Left ventricle myocardium superior (tissue), 1 donor: ENCODE measurements around the gene THOP1. TPM values are rescaled to one million over a fixed set of nuclear protein-coding genes. Genes with fewer than 3 reads are reported as not detected.
A peak's percentile ranks its signal among the peaks of the same experiment; 100 is the strongest.

Experiments
- ATAC-seq: fragments of 200-7000 bp; cut with Tn5 transposase; one replicate; pipeline ENCODE4 v1.9.1; 2020; ENCODE audit warnings: mild to moderate bottlenecking, moderate library complexity
- DNase-seq: peaks from one replicate; pipeline ENCODE4 v3.0.0-alpha.2; 2020
- intact Hi-C: fragments of 100-400 bp; cut with micrococcal nuclease; formaldehyde crosslinking; loops from one replicate; pipeline ENCODE4 v1.11.0; 2022
- long read RNA-seq: library from polyadenylated mRNA; unstranded; transcript quantifications from one replicate; pipeline ENCODE4 v2.0.0, GENCODE V29; 2021
- total RNA-seq: library from RNA; stranded (reverse); fragmentation: NEBNext Ultra II Directional; extraction: Animal tissue kit (Norgen Biotek cat#: 25700); gene quantifications from one replicate; pipeline ENCODE4 v1.2.1, GENCODE V29; 2021
- donor health status: DM: no; HTN: yes; CAD: no; lungs with severe emphysema.

The THOP1 gene
- 59.2 TPM for total RNA-seq
- long read RNA-seq, full-length matches to known transcripts, result 105 of 148 reads
- long read RNA-seq, partial matches to known transcripts, result 14 of 148 reads
- long read RNA-seq, other reads (novel, unspliced or antisense), result 29 of 148 reads

DNA sequence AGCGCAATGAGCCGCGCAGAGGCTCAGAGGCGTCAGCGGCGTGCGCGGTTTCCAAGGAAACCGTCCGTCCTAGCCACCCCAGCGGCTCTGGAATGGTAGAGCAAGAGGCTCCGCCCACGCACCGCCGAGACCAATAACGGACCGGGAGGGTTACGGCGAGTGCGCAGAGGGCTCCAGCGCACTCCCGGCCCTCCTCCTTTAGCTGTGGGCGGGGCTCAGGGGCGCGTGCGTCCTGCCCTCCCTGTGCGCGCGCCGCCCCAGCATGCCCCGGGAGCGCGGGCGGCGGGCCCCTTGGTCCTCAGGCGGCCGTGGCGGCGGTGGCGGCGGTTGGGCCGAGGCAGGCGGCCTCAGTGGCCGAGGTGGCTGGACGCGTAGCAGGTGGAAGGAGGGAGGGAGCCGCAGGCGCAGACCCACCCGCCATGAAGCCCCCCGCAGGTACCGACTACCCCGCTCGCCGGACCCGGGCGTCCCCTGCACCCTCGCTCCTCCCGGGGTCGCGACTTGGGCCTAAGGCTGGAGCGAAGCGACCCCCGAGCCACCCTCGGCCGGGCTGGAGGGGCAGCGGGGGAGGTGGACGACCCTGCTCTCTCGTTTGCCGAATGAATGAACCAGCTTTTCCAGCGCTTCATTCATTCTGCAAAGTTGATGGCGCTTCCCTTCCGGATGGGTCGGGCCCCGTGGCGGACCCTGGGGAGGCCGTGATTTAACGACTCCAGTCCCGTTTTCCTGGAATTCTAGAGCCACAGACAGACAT is at the start of gene THOP1:
Gene THOP1, plus strand, starts transcription at position 260 of the 754 bp plus-strand sequence. Its CDS starts 160 bp downstream, at position 420.
- DNase-seq (peak; percentile 99), ATAC-seq (peak; percentile 89)
- intact Hi-C loops, result no loop called here

DNA sequence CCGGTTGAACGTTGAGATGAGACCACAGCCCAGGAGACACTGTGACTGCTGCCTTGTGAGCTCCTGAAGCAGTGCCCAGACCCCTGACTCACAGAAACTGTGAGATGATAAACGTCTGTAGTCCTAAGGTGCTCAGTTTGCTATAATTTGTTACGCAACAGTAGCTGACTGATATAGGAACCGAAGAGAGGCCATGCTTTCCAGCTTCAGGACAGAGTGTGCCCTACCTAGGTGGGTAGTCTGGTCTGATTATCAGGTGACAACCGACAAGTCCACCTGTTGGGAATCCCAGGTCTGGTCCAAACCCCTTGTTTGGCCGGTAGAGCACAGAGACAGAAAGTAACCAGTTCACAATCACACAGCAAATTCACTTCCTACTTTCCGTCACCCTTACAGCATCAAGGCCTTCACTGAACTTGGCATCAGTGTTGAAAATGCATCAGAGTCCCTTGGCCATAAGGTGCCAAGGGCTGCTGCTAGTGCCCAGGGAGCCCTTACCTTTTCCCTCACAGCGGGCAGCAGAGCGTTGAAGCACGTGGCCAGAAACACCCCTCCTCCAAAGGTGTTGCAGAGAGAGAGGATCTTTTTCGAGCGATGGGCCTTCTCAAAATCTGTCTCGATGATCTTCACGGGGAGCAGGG is 48.6 kb upstream of the THOP1 start:
- intact Hi-C loops, result no loop called here
- ATAC-seq (no peak), DNase-seq (no peak)

DNA sequence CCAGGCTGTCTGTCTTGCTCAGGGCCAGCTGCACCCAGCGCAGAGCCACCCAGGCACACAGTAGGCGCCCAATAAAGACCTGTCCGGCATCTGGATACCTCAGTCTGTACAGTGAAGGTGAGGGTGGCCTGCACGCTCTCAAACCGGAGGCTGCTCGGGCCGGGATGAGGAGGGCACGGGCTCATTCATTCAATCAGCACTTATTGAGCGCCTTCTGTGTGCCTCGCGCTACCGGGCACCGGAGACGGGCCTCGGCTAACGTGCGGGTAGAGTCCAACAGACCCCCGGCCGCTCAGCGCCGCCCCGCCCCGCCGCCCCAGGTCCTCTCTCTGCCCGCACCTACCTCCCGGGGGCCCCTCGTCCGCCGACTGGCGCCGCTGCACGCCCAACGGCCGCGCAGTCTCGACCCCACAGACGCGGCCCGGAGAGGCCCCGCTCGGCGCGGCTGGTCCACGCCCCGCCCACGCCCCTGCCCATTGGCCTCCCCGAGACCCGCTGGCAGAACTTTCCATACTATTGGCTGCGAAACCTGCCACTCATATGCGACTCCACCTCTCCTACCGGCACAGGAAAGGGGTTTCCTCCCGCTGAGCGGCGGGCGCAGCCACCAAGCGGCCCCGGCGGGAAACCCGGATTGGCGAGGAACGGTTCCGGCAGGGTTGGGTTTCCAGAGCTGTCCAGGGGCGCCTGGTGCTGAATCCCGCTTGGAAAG is 45.5 kb upstream of the THOP1 start, which contains the start of gene SLC39A3:
Gene SLC39A3, minus strand, starts transcription at position 416 of the 712 bp plus-strand sequence. CDS start 2,760 bp downstream, outside the sequence.
- intact Hi-C loops, result no loop called here
- ATAC-seq (peak; percentile 100), DNase-seq (peak; percentile 97)

- ATAC-seq (no peak), DNase-seq (no peak)
- intact Hi-C loops, result no loop called here
Observed at GRCh38 chr19:2740314-2740656, 45.0 kb upstream of the THOP1 start.

- intact Hi-C loops, result no loop called here
- ATAC-seq (no peak), DNase-seq (no peak)
Observed at GRCh38 chr19:2743099-2743498, 42.2 kb upstream of the THOP1 start.

- DNase-seq (no peak), ATAC-seq (no peak)
- intact Hi-C loops, result no loop called here
Observed at GRCh38 chr19:2744113-2744512, 41.2 kb upstream of the THOP1 start.

- intact Hi-C loops, result no loop called here
- no peak for ATAC-seq
Observed at GRCh38 chr19:2747349-2747748, 38.0 kb upstream of the THOP1 start.

DNA sequence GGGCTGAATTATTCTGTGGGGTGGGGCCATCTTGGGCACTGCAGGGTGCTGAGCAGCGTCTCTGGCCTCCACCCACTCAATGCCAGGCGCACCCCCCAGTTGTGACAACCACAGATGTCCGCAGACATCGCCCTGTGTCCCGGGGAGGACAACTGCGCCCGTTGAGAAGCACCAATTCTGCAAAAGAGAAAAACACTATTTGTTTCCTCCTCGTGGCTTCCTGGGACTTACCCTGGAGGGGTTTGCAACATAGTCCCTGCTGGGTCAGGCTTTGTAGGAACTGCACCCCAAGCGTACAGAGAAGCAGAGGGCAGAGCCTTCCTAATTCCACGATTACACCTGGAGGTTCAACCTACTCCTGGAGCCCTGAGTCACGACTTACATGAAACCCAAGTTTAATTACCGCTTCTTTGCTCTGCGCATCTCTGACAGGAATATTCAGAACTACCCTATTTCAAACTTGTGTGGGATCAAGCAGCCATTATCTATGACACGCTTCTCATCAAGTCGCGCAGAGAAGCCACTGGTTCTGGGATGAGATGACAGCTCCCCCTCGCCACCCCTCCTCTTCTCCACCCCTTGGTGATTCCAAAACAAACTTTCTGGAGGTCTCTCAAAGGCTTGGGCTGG is 34.4 kb upstream of the THOP1 start:
- DNase-seq (no peak), ATAC-seq (no peak)
- intact Hi-C loops, result loop anchor here (5.0 kb wide), 1 partner anchor 104 kb away; no protein-coding TSS in a partner anchor

More at GRCh38 chr19:2747349-2747748, 38.0 kb upstream of the THOP1 start:
- no peak for DNase-seq

- peak; percentile 20 for DNase-seq
- ATAC-seq, result no peak
- intact Hi-C loops, result loop anchor here (5.0 kb wide), 1 partner anchor 104 kb away; no protein-coding TSS in a partner anchor
Observed at GRCh38 chr19:2751438-2751830, 33.9 kb upstream of the THOP1 start.

DNA sequence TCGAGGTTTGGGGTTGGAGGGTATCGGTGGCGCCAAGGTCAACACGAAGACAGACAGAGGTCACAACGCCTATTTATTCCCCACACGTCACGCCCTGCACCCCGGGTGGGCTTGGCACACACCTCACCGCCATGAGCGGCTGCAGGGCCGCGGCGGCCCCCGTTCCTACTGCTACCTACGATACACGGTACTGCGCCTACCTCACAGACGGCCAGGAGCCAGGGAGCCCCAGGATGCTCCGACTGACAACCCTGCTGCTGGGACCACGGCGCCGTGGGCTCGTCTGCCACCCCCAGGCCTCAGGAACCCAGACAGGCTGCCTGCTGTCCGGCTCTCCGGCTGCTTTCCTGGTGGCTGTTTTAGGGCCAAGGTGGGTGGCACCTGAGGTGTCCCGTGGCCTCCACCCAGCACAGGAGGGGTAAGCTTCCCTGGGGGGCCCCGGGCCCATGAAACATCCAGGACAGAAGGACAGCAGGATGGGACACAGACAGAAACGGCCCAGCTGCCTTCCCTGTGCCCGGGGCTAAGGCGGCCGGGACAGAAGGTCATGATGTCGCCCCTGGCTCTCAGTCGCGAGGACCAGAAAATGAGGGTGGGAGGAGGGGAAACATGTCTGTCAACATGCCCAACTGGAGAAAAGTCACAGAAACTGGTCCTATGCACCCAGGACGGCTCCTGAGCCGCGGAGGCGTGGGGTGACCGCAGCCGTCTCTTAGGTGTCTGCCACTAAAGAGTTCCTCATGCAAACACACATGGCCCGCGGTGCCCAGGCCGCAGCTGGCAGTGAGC is 30.4 kb upstream of the THOP1 start:
- DNase-seq (peak; percentile 30), ATAC-seq (no peak)
- intact Hi-C loops, result loop anchor here (5.0 kb wide), 1 partner anchor 108 kb away; no protein-coding TSS in a partner anchor

DNA sequence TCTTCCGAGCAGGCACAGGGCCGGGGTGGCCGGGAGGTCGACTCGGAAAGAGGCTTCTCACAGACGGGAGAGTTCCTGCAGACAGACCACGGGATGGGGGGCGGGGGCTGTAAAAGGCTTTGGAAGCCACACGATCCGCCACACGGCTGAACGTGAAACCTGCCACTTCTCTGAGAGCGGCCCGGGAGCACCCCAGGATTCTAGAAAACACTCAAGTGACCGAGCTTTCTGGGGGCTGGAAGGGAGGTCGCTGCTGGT is 29.9 kb upstream of the THOP1 start:
- intact Hi-C loops, result no loop called here
- DNase-seq (peak; percentile 25), ATAC-seq (no peak)

- DNase-seq (peak; percentile 14), ATAC-seq (no peak)
- intact Hi-C loops, result no loop called here
Observed at GRCh38 chr19:2755811-2756210, 29.5 kb upstream of the THOP1 start.

DNA sequence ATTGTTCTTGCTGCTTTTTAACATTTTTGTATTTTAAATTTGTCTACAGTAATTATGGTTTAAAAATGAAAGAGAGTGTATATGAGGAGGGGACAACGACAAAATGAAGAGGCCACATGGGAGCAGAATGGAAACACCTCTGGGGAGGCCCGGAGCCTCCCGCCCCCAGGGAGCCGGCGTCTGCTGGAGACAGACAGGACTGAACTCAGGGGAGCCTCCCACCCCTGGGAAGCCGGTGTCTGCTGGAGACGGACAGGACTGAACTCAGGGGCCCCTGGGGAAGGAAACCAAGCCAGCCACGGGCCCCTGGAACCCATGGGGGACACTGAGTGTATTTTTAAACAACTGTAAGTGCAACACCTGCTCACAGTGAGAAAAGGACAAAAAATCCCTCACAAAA is 28.8 kb upstream of the THOP1 start:
- ATAC-seq (no peak), DNase-seq (peak; percentile 25)
- intact Hi-C loops, result no loop called here

DNA sequence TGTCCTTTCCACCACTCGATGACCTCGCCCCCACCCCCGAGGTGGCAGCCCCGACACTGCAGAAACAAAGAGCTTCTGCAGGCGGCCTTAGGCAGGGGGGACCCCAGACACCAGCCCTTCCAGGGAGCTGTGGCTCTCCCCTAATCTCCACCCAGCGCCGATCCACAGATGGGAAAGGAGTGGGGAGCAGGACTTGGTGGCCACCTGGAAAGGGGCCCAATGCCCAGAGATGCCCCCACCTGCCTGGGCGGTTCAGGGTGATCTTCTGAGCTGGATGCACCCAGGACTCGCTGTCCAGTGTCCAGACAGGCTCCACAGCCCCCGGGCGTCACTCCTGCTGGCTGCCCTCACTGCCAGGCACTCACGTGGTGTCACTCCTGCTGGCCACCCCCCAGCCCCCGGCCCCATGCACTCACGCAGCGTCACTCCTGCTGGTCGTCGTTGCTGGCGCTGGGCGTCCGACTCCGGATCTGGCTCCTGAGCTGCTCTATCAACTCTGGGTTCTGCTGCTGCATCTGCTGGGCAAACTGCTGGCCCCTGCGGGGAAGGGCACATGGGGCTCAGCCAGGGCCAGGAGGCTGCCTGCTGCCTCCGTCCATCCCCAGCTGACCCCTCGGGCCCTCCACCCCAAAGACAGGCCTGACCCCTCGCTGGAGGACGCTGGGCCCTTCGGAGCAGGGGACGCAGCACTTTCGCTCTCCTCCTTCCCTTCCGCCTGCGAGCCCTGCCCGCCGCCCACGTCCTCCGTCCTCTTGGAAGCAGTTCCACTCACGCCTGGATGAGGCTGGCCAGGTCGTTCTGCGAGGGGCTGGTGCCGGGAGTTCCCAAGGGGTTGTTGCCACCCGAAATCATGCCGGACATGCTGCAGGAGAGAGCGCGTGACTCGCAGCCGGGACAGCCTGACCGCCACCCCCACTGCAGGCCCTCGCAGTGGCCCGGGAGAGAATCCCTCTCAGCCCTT is 28.1 kb upstream of the THOP1 start:
- DNase-seq, result peak; percentile 22
- intact Hi-C loops, result no loop called here
- ATAC-seq, result no peak

- intact Hi-C loops, result no loop called here
- DNase-seq (no peak), ATAC-seq (no peak)
Observed at GRCh38 chr19:2758601-2759313, 26.5 kb upstream of the THOP1 start.

- DNase-seq, result no peak
- intact Hi-C loops, result no loop called here
- no peak for ATAC-seq
Observed at GRCh38 chr19:2759362-2759761, 25.9 kb upstream of the THOP1 start.

- no peak for DNase-seq
Observed at GRCh38 chr19:2759965-2760364, 25.3 kb upstream of the THOP1 start.

More at GRCh38 chr19:2759965-2760364, 25.3 kb upstream of the THOP1 start:
- intact Hi-C loops, result no loop called here
- ATAC-seq, result no peak
